NCI-H82 treated with DMSO at 0.1 percent for 48 hours (cell line): ENCODE results near the gene TBC1D3B.
"Not testable (repeated sequence)": the region's sequence is repeated elsewhere in the genome, so short reads cannot be mapped to it uniquely, and the experiment has no call there.

ENCODE experiments used
- DNase-seq: peaks from one replicate; lab custom pipeline; 2025; ENCODE audit not compliant: unreplicated experiment; lab: John Stamatoyannopoulos, UW

TBC1D3B gene

GRCh38 chr17:36201102-36201501, 24.7 kb upstream of the TBC1D3B start:
- not testable (repeated sequence) for DNase-seq

DNA sequence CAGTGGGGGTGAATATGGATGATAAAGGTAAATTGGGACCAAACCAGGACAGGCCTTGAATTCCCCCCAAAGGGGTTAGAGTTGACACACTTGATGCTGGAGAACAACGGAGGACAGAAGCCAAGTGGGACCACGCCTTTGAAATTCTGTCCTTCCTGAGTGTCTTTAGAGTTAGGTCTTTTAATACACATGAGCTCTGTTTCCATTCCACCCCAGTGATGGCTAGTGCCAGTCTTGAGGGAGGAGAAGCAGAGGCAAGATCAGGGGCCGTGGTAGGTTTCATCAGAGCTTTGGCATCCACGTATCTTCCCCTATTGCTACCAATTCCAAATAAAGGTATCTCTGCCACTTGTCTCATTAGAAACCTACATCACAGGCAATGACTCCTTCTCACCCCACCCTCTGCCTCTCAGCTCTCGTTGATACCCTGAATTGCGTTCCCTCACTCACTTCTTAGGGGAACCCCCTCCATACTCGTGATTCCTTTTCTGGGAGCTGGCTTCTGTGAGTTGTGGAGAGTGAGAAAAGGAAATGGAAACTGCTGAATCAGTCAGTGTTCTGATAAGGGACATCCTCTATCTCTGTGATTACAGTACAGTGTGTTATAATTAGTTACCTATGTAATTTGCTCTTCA, 22.5 kb upstream of the TBC1D3B start:
- no peak for DNase-seq

DNA sequence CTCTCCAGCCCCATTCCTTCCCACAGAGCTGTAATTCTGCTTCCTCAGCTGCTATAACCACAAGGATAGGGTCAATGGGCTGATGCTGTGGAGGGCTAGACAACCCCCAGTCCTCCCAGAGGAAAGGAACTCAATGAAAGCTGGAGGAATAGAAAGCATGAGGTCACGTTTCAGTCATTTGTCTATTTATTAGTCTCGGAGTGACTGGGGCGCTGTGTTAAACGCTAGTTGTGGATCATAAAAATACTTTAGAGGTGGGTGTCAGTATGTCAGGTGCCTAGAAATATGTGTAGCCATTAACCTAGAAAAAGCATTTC, 20.9 kb upstream of the TBC1D3B start:
- DNase-seq = no peak

- DNase-seq = no peak
These were observed 19.7 kb upstream of the TBC1D3B start for GRCh38 chr17:36196131-36196486.

GRCh38 chr17:36195434-36196130, 19.1 kb upstream of the TBC1D3B start:
- DNase-seq = no peak

DNA sequence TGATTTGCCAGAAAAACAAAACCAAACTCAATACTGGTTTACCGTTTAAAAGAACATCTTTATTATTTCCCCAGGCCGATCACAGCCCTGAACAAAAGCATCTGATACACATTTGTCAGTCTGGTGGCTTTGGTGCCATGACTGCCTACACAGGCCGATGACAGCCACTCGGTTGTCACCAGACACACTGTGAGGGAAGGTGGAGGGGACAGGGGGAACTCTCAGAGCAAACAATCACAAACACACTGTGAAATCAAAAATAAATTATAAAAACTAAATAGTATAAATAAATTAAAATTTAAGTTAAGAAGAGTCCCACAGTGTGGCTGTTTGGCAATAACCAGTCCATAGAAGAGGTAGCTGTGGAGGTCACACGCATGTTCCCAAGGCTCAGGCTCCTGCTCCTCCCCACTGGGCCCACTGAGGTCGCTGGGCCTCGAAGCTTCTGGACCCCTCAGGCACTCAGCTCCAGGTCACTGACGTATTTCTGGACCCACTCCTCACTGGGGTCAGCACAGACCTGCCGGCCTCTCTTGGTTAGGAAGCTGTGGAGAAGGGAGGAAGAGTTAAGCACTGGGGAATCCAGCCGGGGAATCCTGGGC, 18.5 kb upstream of the TBC1D3B start:
- not testable (repeated sequence) for DNase-seq

DNA sequence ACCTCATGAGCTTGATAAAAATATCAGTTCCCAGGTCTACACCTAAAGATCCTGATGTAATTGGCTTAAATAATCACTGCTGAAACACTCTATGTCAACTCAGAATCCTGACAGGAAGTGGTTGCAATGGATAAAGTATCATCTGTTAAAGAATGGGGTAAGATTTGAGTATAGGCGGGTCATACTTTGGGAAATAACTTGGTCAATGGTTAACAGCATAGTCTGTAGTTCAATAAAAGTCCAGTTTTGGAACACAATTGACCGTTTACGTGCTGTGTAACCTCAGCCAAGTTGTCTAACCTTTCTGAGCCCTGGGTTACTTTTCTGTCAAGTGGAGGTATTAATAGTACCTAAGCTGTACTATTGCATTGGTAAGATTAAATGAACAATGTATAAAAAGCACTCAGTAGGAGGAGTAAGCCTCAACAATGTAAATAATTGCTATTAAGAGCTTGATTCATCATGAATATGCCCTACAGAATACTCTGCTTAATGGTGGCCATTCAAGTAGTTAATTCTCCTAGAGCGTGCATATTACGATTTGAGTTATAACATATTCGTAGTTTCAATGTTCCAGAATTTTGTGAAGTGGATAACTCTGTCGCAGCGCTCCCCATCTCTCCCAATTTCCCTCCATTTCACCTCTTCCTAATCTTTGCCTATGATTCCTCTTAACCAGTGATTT, 17.9 kb upstream of the TBC1D3B start:
- DNase-seq = not testable (repeated sequence)

GRCh38 chr17:36193216-36193775, 16.9 kb upstream of the TBC1D3B start:
- DNase-seq = no peak

DNA sequence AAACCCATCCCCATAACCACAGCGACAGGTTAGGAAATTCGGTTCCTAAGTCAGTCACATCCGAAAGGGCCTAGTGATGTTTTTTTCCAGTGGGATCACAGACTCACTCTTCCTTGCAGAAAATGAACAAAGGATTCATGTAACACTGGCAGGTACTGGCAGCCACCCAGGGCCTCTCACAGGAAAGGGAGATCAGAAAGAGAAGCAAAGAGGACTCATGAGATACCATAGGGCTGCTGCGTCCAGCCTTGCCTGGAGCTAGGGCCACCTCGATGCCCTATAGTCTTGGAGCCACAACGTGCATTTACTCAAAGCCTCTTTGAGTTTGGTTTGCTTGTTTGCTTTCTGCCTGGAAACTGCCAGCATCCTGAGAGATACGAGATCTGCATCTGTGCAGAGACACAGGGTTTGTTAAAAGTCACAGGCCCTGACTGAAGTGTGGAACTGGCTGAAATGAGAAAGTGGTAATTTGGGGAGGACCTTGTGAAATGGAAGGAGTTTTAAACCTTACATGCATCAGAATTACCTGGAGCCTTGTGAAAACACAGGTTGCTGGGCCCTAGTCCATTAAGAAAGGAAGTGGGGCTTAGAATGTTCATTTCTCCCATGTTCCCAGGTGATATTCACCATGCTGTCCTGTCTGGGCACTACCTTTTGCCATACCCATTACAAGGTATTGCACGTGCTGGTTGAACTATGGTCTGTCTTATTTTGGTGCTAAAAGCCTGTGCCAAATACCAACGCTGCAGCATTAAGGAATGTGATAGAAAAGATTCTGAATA, 14.3 kb upstream of the TBC1D3B start:
- DNase-seq = not testable (repeated sequence)

DNA sequence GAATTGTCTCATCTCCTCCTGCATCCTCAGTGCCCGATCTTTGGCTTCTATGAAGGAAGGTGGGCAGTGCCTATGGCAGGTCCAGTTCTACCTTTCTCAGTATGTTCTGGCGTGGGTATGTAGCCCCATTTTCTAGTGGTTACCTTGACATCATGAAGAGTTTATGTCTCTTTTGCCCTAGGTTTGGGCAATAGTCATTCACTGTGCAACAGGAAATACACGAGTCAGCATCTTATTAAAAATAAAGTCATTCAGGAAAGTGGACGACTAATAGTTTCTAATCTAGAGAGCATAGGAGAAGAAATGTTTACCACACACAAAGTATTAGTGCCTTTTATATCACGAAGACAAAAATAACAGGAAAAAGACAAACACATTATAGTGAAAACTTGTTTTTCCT, 13.6 kb upstream of the TBC1D3B start:
- DNase-seq = not testable (repeated sequence)

GRCh38 chr17:36188891-36189306, 12.5 kb upstream of the TBC1D3B start:
- no peak for DNase-seq

GRCh38 chr17:36187943-36188665, 11.7 kb upstream of the TBC1D3B start:
- not testable (repeated sequence) for DNase-seq

DNA sequence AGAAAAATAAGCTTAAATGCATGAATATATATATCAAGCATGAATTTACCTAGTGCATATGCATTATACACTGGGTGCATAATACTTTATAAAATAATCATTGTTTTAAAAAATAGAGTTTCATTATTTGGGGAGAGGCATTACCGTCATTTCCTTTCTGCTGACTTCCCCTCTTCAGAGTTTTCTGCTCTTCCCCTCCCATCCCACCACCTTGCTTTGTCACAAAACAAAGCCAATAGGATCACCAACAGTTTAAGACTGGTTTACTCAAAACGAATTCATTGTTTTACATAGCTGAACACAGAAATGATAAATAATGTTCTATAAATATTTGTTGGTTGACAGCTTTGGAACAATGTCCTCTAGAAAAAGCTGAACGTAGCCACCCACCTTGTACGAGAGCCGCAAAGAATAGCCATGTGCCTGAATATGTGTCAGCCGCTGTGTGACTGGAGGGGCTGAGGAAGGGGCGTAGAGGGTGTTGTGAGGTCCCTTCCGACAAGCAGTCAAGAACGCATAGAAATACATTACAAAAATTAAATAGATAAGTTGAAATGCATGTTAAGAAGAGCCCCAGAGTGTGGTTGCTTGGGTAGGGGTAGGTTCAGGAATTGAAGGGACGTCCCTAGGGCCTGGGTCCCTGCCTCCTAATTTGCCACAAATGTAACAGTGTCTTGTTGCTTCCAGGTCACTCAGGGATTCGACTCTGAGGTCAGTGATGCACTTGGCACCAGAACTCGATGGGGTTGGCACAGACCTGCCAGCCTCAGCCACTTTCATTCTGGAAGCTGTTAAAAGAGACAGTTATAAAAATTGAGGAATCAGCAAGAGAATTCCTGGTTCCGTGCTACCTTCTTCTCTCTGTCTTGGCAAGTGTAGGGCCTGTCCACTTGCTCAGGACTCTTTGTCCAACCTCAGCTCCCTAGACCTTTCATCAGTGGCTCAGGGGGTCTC, 10.7 kb upstream of the TBC1D3B start:
- DNase-seq = not testable (repeated sequence)

DNA sequence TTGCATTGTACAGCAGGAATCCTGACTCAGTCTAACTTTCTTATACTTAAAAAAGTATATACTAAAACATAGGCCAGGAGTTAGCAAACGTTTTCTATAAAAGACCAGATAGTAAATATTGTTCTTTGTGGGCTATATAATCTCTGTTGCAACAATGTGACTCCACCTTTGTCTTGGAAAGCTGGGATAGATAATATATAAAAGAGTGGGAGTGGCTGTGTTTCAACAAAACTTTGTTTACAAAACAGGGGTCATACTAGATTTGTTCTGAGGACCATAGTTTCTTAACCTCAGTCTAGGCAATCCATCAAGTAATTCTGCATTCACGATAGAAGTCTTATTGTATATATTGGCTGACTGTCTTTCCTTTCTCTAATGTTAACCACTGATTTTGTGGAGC, 9.0 kb upstream of the TBC1D3B start:
- no peak for DNase-seq

GRCh38 chr17:36184023-36184765, 7.8 kb upstream of the TBC1D3B start:
- DNase-seq = no peak

DNA sequence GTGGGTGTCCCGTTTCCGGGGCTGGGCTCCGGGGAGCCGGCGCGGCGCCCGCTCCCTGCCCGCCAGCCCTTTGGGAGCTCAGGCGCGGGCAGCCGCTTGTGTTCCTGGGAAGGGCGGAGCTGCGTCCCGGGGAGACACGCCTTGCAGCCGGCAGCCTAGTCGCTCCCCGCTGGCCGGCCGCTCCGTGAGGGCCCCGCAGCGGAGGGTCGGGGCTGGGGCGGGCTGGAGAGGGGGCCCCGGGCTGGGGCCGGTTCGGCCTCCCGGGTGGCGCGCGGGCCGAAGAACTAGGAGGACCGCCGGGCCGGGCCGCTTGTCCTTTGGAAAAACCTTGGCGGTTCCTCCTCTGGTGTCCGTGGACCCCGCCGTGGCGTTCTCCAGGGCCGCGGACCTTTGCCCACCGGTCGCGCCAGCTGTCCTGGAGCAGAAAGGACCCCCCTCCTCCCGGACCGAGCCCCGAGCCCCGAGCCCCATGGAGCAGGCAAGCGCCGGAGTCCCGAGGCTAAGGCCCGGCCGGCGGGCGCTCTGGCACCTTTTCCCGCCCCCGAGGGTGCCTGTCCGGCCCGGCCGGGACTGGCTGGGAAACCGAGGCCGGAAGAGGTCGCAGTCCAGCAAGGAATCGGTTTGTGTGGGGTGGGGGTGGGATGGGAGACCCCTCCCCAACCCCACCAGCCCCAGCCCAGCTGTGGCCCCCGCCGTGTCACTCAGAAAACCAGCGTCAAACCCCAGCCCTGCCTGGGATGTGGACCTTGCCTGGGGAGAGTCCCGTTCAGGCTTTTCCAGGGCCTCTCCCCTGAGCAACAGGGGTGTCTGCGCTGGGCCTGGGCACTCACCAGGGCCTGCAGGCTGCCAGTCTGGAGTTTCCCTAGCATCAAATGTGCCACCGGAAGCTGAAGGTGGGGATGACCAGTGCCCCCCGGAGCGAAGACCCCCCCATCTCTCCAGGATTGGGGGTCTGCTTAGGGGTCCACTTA, 6.8 kb upstream of the TBC1D3B start:
- DNase-seq = no peak
